Spleen (tissue), 11 donors: Measurements from ENCODE around the gene TPD52L2. TPM values are rescaled to one million over a fixed set of nuclear protein-coding genes. Genes with fewer than 3 reads are reported as not detected.

ENCODE experiments used
- DNase-seq: peaks from one replicate; pipeline ENCODE4 v3.0.0-alpha.2; 2020
- H3K27ac ChIP-seq, 8 donors: fragments of 200-600 bp; sonication (generic) in 7 of 8; 1 replicate in 4 of 8; 2 replicates in 4 of 8; pipeline versions ENCODE4 v1.5.0 to v1.8.0; 2016 to 2021; ENCODE audit warnings: inconsistent platforms in 4 of 8, mild to moderate bottlenecking in 4 of 8, moderate library complexity in 1 of 8
- H3K27me3 ChIP-seq, 7 donors: fragments of 200-600 bp; sonication (generic) in 6 of 7; replicated peaks in 1 of 7; 1 replicate in 4 of 7; 2 replicates in 3 of 7; pipeline versions ENCODE4 v1.5.0 to v1.8.0; 2016 to 2021; ENCODE audit warnings: inconsistent platforms in 3 of 7, mild to moderate bottlenecking in 1 of 7
- H3K36me3 ChIP-seq, 6 donors: fragments of 200-600 bp; sonication (generic) in 5 of 6; 1 replicate in 4 of 6; 2 replicates in 2 of 6; pipeline versions ENCODE4 v1.5.0 to v1.8.0; 2016 to 2021; ENCODE audit warnings: inconsistent platforms in 2 of 6
- H3K4me1 ChIP-seq, 6 donors: fragments of 200-600 bp; sonication (generic) in 5 of 6; 1 replicate in 3 of 6; 2 replicates in 3 of 6; pipeline versions ENCODE4 v1.5.0 to v1.8.0; 2016 to 2021; ENCODE audit warnings: inconsistent platforms in 3 of 6
- H3K4me3 ChIP-seq, 8 donors: fragments of 200-600 bp; sonication (generic) in 7 of 8; 1 replicate in 4 of 8; 2 replicates in 4 of 8; pipeline versions ENCODE4 v1.5.0 to v1.8.0; 2016 to 2021; ENCODE audit warnings: inconsistent platforms in 4 of 8, mild to moderate bottlenecking in 4 of 8, moderate library complexity in 2 of 8
- H3K9me3 ChIP-seq, 8 donors: fragments of 200-600 bp; sonication (generic) in 7 of 8; 1 replicate in 4 of 8; 2 replicates in 4 of 8; pipeline versions ENCODE4 v1.5.0 to v1.8.0; 2016 to 2021; ENCODE audit warnings: inconsistent platforms in 4 of 8
- POLR2A ChIP-seq, 3 donors: fragments of 450-650 bp; IDR thresholded peaks; one replicate each; pipeline ENCODE4 v1.5.1; 2017; ENCODE audit warnings: antibody characterized with exemption in 3 of 3, mild to moderate bottlenecking in 1 of 3
- POLR2AphosphoS5 ChIP-seq, 3 donors: sonication (generic); formaldehyde crosslinking; IDR thresholded peaks; one replicate each; pipeline ENCODE4 v1.5.1; 2017; ENCODE audit warnings: antibody characterized with exemption in 3 of 3
- WGBS, 5 donors: extraction: QIAGEN DNeasy Blood & Tissue Kit in 3 of 5; methylation state at CpG; one replicate each; pipeline versions ENCODE4 v1.1.5 to v1.1.7; 2013 to 2018; 5-methylcytosine and 5-hydroxymethylcytosine counted together
- intact Hi-C: fragments of 100-400 bp; cut with DNase I; formaldehyde crosslinking; loops from one replicate; pipeline ENCODE4 v1.15.0; 2023; ENCODE audit warnings: low total_unique reads
- polyA plus RNA-seq, 3 donors: library from polyadenylated mRNA; stranded (reverse); fragments of 200-250 nt; gene quantifications; one replicate each; pipeline ENCODE4 v1.2.1, GENCODE V29; 2013
- total RNA-seq, 7 donors: library from RNA; depleted of rRNA in 3 of 7; stranded (reverse); fragments of >200 nt in 3 of 7; fragmentation: NEBNext Ultra II Directional in 4 of 7; extraction: Animal tissue kit (Norgen Biotek cat#: 25700) in 4 of 7; gene quantifications; one replicate each; pipeline versions ENCODE4 v1.1.0 to v1.2.1, GENCODE V29; 2016 to 2021
- TF ChIP-seq, protein P1 (sequence below), 11 experiments: fragments of 200-600 bp in 7 of 11; fragments of 450-650 bp in 4 of 11; sonication (generic) in 4 of 11; IDR thresholded peaks in 8 of 11; conservative IDR thresholded peaks in 3 of 11; 1 replicate in 7 of 11; 2 replicates in 4 of 11; pipeline versions ENCODE4 v1.4.0 to v1.8.0; 2016 to 2021; ENCODE audit warnings: antibody characterized with exemption in 11 of 11, inconsistent platforms in 4 of 11, mild to moderate bottlenecking in 1 of 11
- donor health status: healthy with polysubstance abuse.
- donor health status: DM: no; HTN: no; CAD: no; lungs with moderate emphysema.
- donor health status: DM: no; HTN: no; CAD: no.
- donor health status: Bipolar disorder and iron deficiency.
- donor health status: healthy.
- donor health status: DM: no; HTN: no; CAD: no.
- donor health status: DM: yes; HTN: yes; CAD: no.

TPD52L2 gene
- total and polyA plus RNA-seq, 10 donors = 60.2 to 102 (median 87.4) TPM

DNA sequence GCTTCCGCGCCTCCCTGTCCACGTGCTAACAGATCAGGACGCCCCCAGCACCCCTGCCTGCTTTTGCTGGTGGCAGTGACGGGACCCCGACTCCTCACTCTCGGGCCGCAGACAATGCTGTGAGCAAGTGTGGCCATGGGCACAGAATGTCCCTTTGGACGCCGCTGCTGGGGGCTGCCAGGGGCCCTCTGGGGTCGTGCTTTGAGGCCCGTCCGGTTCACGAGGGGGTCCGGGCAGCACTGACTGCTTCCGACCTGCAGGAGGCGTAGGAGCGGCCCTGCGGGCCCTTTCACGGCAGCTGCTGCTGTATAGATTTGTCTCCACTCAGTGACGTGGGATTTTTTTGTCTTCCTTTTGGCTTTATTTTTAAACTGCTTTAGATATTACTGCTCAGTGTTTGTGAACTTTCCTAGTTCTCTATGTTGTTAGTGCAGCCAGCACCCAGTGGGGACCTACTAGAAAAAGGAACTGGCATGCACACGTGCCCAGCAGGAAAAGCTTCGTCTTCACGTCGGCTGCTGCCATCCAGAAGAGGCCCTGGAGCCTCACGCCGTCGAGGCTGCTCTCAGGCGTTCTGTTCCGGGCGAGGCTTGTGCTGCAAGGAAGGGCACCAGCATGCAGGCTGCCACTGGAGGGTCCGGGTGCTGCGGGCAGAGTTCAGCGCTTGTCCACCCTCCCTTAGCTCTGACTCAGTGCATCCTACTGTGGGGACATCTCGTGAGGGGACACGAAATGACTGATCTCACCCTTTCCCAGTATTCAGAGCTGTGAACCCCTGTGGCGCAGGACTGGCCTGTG lies 69.4 kb downstream of the TPD52L2 start:
- peaks cover 3 to 100% (median 77%) of the 10 kb centered on the region in 6 donors for H3K36me3 ChIP-seq

DNA sequence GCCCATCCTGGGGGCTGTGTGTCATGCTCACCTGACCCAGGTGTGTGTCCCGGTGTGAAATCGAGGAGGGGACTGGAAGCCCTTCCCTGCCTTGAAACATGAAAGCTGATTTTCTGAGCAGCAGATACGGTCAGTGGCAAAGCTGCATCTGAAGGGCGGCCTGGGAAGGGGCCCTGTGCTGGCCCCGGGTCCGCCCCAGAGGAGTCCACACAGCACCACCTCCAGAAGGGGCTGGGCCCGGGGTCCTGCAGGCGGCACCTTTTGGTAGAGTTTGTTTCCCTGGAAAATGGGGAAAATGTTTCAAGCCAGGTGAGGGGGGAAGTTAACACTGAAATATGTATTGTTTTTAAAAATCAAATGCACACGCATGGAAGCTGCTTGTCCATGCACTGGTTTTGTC lies 70.4 kb downstream of the TPD52L2 start:
- H3K36me3 ChIP-seq = peaks cover 3 to 100% (median 76%) of the 10 kb centered on the region in 6 donors
- TF ChIP-seq, protein P1, sequence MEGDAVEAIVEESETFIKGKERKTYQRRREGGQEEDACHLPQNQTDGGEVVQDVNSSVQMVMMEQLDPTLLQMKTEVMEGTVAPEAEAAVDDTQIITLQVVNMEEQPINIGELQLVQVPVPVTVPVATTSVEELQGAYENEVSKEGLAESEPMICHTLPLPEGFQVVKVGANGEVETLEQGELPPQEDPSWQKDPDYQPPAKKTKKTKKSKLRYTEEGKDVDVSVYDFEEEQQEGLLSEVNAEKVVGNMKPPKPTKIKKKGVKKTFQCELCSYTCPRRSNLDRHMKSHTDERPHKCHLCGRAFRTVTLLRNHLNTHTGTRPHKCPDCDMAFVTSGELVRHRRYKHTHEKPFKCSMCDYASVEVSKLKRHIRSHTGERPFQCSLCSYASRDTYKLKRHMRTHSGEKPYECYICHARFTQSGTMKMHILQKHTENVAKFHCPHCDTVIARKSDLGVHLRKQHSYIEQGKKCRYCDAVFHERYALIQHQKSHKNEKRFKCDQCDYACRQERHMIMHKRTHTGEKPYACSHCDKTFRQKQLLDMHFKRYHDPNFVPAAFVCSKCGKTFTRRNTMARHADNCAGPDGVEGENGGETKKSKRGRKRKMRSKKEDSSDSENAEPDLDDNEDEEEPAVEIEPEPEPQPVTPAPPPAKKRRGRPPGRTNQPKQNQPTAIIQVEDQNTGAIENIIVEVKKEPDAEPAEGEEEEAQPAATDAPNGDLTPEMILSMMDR (IDR thresholded peaks at IDR 0.05 in 8 of 11, conservative IDR thresholded peaks at IDR 0.05 in 3 of 11) = no peak
- TF ChIP-seq POLR2A (IDR thresholded peaks at IDR 0.05) (no peak), POLR2AphosphoS5 (IDR thresholded peaks at IDR 0.05) (no peak)
- WGBS, 5 donors = 91 to 99% (median 96%) methylated on average over 6 to 9 of the region's 9 CpGs

More for the DNA sequence above, 69.4 kb downstream of the TPD52L2 start:
- H3K4me3 ChIP-seq = no peak overlapping the region
- no peak for TF ChIP-seq POLR2A (IDR thresholded peaks at IDR 0.05)
- TF ChIP-seq, protein P1 (IDR thresholded peaks at IDR 0.05 in 8 of 11, conservative IDR thresholded peaks at IDR 0.05 in 3 of 11) = peak in 4 of 11 experiments; percentile 7 to 33 (median 20)
- TF ChIP-seq POLR2AphosphoS5 (IDR thresholded peaks at IDR 0.05) = peak in 1 of 3 donors; percentile 53
- intact Hi-C loops = no loop called here
- peak; percentile 71 for DNase-seq
- H3K9me3 ChIP-seq = no peaks in the 10 kb centered on the region
- 81 to 90% (median 85%) methylated on average over 37 of the region's 37 CpGs for WGBS, 5 donors
- H3K27me3 ChIP-seq = no peaks in the 10 kb centered on the region
- no peak overlapping the region for H3K27ac ChIP-seq
- peaks cover 0 to 25% (median 8%) of the 10 kb centered on the region in 6 donors for H3K4me1 ChIP-seq

DNA sequence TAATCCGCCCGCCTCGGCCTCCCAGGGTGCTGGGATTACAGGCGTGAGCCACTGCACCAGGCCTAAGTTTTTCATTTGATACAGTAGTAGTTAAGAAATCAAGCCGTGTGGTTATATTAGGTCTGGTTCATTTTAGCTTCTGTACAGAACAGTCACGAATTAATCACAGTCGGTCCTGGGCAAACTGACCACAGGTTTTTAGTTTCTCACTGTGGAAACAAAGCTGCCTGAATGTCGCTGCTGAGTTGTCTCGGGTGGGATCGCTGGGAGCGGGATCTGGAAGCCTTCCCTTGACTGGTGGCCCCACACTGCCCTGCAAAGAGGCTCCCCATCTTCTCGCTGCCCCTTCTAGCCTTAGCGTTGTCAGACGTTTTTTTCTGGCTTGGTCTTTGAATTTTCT lies 72.5 kb downstream of the TPD52L2 start:
- TF ChIP-seq POLR2A (IDR thresholded peaks at IDR 0.05) = no peak
- TF ChIP-seq, protein P1 (IDR thresholded peaks at IDR 0.05 in 8 of 11, conservative IDR thresholded peaks at IDR 0.05 in 3 of 11) = no peak
- TF ChIP-seq POLR2AphosphoS5 (IDR thresholded peaks at IDR 0.05) = no peak
- WGBS, 5 donors = 87 to 94% (median 91%) methylated on average over 14 of the region's 14 CpGs
- Histone ChIP-seq H3K4me1 (peaks cover 0 to 54% (median 23%) of the 10 kb centered on the region in 6 donors), H3K36me3 (peaks cover 0 to 93% (median 65%) of the 10 kb centered on the region in 6 donors), H3K27me3 (no peaks in the 10 kb centered on the region), H3K27ac (no peak overlapping the region), H3K9me3 (no peaks in the 10 kb centered on the region), H3K4me3 (no peak overlapping the region)
- intact Hi-C loops = no loop called here
- DNase-seq = no peak

More for the DNA sequence above, 70.4 kb downstream of the TPD52L2 start:
- no peak for DNase-seq
- H3K4me3 ChIP-seq = no peak overlapping the region
- intact Hi-C loops = no loop called here
- no peak overlapping the region for H3K27ac ChIP-seq
- H3K4me1 ChIP-seq = peaks cover 0 to 35% (median 8%) of the 10 kb centered on the region in 6 donors
- no peaks in the 10 kb centered on the region for H3K27me3 ChIP-seq
- no peaks in the 10 kb centered on the region for H3K9me3 ChIP-seq
